Stimulated activated CD8-positive, alpha-beta memory T cell treated with anti-CD3 and anti-CD28 coated beads, Interleukin-12 subunit alpha, Interleukin-12 subunit beta, amount 100 ng/mL, for 1 hour (primary cell): Measurements from ENCODE around the gene RANBP3.
"Not testable (repeated sequence)": the region's sequence is repeated elsewhere in the genome, so short reads cannot be mapped to it uniquely, and the experiment has no call there.

Source experiments
- DNase-seq: peaks from one replicate; pipeline ENCODE4 v3.0.0-alpha.2; 2020; ENCODE audit warnings: low read depth

RANBP3 gene

DNA sequence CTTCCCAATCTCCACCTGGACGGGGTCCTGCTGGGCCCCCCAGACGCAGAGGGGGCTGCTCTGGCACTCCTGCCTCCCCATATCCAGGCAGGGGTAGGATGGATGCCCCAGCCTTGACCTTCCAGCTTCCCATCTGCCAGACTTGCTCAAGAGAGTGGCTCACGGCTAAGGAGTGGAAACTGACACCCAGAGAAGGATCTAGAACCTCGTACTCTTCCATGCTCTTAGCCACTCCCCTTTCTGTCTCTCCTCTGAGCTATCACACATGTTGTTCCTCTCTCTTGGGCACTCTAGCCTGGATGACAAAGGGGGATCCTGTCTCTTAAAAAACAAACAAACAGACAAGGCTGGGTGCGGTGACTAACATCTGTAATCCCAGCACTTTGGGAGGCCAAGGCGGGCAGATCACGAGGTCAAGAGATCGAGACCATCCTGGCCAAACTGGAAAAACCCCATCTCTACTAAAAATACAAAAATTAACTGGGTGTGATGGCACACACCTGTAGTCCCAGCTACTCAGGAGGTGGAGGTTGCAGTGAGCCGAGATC is 95.4 kb downstream of the RANBP3 start:
- DNase-seq: no peak

DNA sequence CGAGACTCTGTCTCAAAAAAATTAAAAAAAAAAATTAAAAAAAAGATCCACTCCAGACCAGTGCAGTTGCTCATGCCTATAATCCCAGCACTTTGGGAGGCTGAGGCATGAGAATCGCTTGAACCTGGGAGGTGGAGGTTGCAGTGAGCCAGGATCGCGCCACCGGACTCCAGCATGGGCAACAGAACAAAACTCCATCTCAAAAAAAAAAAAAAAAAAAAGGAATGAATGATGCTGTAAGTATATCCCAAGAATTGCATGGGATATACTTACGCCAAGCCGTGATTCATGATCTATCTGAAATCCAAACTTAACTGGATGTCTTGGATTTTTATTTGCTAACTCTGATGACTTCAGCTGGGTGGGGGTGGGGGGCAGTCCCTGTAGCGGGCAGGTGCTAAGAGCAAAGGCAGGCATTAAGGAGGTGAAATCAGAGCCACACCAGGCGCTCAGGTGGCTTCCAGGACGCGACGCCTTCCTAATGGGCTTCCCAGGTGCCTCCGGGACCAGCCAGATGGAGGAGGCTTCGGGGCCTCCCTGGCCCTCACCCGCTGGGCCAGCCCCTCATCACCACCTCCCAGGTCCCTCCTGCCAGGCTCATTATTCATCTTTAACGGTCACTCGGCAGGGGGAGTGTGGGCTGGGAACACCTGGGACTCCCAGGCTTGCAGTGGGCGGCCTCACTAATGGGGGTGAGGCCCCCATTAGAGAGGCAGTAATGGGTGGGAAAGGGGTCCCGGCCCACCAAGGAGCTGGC is 96.2 kb downstream of the RANBP3 start:
- DNase-seq: no peak

DNA sequence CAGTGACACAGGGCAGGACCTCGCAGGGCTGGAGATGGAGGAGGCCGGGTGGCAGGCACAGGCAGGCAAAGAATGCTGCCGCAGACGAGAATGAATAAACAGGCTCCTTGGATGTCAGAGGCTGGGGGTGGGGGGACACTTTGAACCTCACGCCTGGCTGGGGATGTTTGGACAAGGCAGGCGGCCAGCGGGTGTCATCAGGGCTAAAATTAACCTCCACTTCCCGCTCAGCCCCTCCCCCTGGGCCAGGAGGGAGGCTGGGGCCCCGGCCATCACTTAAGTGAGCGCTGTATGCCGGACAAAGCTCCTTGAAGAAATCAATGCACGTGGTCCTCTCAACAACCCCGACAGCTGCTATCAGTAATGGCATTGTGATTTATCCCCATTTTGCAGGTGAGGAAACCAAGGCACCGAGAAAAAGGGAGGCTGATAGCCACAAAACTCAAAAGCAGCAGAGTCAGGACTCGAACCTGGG is 97.3 kb downstream of the RANBP3 start:
- no peak for DNase-seq

DNA sequence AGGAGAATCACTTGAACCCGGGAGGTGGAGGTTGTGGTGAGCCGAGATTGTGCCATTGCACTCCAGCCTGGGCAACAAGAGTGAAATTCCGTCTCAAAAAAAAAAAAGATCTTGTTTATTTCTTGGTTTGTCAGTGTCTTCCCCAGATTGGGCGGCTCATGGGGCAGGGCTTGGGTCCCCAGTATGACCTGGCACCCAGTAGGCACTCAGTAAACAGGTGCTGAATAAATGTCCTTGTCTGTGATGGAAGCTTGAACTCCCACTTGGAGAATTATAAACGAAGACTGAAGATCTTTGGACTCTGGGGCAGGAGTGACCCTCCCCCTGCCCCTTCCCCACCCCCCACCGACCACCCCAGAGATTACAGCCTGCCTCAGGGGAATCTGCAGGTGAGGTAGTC is 97.7 kb downstream of the RANBP3 start:
- no peak for DNase-seq

DNA sequence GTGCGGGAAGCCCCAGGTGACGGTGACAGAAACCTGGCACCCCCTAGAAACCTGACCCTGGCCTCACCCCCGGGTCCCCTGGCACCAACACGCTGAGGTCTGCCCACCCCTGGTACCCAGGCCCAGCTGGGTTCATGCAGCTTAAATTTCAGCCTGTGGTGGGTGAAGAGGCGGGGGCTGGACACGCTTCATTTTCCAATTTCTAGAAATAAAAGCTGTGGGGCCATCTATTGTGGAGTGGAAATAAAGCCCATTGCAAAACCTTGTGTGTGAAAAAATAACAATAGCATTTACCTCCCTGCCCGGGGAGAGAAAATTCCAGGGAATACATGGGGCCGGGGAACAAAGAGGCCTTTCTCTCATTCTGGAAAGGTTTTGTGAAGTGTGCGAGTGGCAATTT is 100.1 kb downstream of the RANBP3 start:
- no peak for DNase-seq

DNA sequence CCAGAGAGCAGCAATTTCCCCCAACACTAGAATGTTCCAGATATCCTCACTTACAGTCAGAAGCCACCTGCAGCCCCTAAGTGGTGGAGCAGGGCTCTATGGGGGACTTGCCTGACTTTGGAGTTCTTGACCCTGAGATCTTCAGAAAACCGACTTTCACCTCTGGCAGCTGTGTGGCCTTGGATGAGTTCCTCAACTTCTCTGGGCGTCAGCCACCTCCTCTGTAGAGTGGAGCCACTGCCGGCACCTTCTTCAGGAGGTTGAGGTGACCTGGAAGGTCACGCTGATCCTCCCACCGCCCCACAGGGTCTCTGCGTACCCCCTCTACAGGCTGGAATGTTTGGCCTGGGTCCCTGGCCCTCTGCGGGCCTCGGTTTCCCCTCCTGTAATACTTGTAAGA is 100.5 kb downstream of the RANBP3 start:
- no peak for DNase-seq

DNA sequence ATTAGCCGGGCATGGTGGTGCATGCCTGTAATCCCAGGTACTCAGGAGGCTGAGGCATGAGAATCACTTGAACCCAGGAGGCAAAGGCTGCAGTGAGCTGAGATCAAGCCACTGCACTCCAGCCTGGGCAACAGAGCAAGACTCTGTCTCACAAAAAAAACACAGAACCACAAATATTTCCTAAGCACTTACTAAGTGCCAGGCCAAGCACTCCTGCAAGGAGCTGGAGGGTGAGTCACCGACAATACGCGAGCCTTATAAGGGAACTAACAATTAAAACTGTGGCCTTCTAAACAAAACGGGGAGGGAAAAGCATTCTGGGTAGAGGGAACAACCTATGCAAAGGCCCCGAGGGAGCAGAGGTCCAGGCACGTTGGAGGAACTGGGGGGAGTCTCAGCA is 103.4 kb downstream of the RANBP3 start:
- DNase-seq: not testable (repeated sequence)

DNA sequence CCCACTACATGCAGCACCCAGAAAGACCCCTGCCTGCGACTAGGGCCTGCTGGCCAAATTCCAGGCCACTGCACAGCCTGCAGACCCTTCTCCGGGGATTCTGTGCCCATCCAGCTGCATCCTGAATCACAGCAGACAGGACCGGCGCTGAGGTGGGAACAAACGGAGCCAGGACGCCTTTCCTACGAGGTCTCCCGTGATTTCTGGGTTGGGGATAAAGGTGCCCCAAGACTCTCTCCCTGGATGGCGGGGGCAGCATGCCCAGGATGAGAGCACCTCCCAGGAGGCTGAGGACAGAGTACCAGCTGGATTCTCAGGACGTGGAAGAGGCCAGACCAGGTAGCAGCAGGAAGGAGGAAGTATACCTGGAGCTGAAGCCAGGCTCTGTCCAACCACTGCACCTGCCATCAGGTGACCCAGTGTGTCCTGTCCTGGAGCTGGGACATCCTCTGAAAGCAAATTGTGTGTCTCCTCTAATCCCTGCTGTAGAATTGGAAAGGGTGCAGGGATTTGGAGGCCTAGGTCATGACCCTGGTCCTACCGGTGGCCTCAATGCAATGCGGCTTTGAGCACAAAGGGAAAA is 104.2 kb downstream of the RANBP3 start:
- DNase-seq: no peak

DNA sequence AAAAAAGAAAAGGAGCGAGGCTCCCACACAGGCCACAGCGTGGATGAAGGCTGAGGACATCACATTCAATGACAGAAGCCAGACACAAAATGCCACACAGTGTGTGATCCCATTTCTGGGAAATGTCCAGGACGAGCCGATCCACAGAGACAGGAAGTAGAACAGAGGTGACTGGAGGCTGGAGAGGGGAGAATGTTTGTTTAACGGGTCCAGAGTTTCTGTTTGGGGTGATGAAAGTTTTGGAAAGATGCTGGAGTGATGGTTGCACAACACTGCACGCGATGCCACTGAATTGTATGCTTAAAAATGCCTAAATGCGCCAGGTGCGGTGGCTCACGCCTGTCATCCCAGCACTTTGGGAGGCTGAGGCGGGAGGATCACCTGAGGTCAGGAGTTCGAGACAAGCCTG is 107.0 kb downstream of the RANBP3 start:
- no peak for DNase-seq

DNA sequence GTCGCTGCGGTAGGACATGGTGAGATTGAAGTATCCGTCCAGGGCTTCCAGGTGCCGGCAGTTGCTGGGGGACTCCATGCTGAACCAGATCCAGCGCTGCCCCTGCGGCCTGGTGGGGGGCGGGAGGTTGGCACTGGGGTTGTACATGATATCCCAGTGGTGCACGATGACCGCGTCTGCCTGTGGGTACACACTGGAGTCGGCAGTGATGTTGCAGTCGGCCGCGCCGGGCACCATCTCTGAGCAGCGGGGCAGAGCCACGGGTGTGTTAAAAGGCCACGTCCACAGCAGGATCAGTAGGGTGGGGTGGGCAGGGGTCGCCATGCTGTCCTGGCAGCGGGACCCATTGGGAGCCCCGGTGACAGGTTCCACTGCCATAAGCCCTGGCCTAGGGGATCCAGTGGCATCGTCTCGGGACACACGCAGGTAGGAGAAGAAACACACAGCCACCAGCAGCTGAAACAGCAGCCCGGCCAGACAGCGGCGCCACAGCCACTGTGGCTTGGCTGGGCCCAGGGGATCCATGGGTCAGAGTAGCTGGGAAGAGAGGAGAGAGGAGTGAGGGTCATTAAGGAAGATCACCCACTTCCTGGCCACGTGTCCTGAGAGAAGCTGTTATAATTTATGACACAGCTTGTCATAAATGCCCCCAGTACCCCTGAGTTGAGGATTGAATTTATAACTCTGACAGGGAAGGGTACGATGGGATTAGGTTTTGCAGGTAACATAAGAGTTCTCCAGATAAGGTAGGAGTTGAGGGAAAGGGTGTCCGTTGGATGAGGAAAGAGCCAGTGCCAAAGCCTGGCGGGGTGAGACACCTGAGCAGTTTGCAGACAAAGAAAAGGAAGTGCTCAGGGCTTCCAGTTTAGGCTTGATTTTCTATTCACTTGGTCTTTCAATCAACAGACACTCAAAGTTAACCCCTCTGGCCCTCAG is 110.5 kb downstream of the RANBP3 start:
- no peak for DNase-seq
